HuH-7.5 (cell line): Measurements from ENCODE around the gene SPATA6L.

Experiments
- DNase-seq: peaks from one replicate; pipeline ENCODE4 v3.0.0; 2011; ENCODE audit warnings: low spot score

The SPATA6L gene

GRCh38 chr9:4584636-4585035 lies 81.6 kb downstream of the SPATA6L start:
- no peak for DNase-seq

GRCh38 chr9:4583001-4583400 lies 83.3 kb downstream of the SPATA6L start:
- DNase-seq = no peak

DNA sequence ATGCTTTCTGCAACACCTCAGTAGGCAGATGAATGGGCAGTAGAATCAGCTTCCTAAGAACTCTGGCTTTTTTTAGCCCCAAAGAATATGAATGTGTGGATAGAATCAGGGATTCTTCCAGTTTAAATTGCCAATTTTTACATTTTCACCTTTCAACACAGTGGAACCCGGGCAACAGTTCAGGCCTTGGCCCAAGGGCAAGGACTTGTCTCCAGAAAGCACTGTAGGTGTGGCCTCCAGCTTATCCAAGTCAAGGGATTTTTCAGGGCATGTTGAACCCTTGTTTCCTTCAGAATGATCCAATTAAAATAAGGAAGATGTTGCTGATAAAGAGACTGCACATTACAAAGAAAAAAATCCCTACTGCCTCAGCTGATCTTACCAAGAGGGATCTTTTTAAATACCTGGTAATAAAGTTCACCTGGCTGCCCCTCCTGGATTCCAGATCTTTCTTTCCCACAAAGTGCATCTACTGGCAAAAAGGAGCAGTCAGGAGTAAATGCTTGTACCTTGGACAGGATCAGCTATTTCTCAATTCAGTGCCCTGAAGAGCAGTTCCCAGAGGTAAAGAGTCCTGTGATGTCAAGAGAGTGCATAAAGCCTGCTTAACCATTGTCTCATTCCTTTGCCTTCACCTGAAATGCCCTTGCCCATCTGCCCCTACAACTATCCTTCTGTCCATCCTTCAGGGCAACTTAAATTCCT lies 84.3 kb downstream of the SPATA6L start:
- DNase-seq = no peak

DNA sequence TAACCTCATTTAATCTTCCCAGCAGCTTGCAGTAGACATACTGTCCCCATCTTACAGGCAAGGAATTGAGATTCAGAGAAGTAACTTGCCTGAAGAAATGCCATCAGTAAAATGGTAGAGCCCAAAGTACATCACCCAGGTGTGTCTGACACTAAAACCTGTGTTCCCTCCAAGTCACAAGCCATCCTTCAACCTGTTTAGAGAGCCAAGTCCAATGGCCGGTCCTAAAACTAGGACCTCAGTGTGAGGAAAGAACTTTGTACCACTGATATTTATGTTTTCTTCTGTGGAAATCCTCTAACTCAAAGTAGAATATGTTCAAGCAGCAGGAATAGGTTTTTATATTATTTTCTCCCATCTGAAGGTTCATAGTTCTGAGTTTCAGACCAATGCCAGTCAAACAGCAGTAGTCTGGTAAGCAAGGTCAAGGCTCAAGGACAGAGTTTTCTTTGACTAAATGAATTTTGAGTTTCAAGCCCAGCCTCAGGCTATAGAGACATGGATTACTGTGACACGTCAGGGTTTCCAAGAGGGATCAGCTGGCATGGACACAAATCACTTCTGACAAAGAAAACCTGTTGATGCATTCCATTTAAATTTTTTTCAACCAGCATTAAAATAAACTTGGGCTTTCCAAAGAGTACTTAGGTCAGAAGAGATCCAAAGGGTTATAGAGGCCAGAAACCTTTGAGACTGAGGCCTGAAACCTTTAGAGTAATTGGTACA lies 85.1 kb downstream of the SPATA6L start:
- no peak for DNase-seq

GRCh38 chr9:4579001-4579400 lies 87.3 kb downstream of the SPATA6L start:
- no peak for DNase-seq

- DNase-seq = no peak
Measured at GRCh38 chr9:4576448-4576847, 89.8 kb downstream of the SPATA6L start.

DNA sequence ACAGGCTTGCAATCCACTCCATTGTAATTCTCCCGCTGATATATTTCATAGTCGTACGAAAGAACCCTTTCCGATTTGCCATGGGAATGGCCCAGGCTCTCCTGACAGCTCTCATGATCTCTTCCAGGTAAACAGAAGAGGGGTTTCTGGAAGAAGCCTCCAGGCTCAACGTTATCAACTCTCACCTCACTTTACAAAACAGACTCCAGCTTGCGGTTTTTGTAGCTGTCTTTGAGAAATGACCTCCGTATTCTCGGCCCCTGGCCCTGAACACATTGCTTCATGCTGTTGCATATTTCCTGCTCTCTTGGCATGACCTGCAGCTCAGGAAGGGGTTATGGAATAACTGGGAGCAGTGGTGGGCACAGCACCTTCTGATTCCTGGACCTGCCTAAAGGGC lies 90.3 kb downstream of the SPATA6L start:
- no peak for DNase-seq

DNA sequence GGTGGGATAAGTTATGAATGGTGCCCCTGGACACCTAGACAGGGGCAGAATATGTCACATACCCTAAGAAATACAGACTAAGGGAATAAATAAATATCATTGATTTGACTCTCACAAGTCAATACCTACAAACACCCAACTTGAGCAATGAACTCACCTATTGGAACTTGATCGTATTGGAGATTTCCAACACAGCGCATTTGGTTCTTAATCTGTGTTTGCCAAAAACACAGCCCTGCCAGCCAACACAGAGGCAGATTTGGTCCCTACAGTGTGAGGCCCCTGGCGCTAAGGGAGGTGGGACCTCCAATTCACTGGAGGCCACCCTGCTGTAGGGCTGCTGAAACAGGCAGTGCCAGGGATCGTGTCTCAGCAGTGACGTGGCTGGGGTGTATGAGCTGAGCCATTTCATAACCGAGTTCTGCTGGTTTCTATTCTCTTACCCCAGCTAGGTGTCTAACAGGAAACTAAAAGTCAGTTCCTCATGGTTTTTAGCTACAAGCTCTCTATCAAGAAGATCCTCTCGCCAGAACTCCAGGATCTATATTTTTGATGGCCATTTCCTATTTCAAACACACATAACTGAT lies 91.5 kb downstream of the SPATA6L start:
- no peak for DNase-seq

- no peak for DNase-seq
Measured at GRCh38 chr9:4573634-4574389, 92.5 kb downstream of the SPATA6L start.

GRCh38 chr9:4573176-4573575 lies 93.1 kb downstream of the SPATA6L start:
- DNase-seq = no peak

DNA sequence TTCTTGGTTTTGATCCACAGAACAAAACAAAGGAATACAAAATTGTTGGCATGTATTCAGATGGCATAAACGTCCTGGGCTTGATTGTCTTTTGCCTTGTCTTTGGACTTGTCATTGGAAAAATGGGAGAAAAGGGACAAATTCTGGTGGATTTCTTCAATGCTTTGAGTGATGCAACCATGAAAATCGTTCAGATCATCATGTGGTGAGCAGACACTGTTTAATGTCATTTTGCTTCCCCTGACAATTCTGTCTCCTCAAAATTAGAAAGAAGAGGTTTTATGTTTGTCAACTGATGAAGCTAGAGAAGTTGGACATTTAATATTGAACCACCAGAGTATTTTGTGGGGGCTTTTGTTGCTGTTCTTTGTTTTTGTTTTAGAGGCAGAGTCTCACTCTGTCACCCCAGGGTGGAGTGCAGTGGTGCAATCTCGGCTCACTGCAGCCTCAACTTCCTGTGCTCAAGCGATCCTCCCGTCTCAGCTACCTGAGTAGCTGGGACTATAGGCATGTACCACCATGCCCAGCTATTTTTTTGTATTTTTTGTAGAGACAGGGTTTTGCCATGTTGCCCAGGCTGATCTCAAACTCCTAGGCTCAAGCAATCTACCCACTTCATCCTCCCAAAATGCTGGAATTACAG lies 94.0 kb downstream of the SPATA6L start:
- DNase-seq = no peak

DNA sequence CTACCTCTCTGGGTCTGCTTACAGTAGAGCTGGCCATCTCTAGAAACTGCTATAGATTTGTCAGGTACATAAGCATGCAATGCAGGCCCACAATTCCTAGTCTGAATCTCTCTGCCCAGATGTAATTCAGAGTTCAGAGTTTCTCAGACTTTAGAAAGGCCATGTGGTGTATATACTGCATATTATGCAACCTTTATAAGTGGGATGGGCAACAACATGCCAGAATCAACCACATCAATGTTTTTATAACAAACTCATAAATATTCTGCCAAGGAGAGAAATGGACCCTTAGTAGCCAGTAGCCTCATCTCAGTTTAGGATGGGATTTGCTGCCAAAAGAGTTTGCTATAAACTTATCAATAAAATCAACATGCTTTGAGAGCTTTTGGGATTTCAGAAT lies 97.2 kb downstream of the SPATA6L start:
- no peak for DNase-seq

GRCh38 chr9:4567601-4568000 lies 98.7 kb downstream of the SPATA6L start:
- DNase-seq = no peak

DNA sequence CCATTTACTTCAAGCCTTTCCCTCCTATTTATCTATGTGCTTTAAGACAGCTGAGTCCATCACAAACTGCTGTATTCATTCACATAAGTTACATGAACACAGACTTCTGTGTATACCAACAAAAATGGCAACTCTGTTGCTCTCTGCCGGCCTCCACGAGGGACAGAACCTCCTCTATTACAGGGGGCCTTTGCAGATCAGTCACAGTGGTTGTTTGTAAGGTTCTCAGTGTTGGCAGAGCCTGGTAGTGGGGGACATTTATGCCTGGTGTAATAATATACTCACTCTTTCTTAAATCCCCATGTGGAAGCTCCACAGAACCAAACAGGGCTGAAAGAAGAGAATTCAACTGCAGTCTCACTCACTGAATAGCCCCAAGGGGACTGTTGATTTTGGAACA lies 99.5 kb downstream of the SPATA6L start:
- DNase-seq = no peak

GRCh38 chr9:4563105-4563504 lies 103.2 kb downstream of the SPATA6L start:
- no peak for DNase-seq

DNA sequence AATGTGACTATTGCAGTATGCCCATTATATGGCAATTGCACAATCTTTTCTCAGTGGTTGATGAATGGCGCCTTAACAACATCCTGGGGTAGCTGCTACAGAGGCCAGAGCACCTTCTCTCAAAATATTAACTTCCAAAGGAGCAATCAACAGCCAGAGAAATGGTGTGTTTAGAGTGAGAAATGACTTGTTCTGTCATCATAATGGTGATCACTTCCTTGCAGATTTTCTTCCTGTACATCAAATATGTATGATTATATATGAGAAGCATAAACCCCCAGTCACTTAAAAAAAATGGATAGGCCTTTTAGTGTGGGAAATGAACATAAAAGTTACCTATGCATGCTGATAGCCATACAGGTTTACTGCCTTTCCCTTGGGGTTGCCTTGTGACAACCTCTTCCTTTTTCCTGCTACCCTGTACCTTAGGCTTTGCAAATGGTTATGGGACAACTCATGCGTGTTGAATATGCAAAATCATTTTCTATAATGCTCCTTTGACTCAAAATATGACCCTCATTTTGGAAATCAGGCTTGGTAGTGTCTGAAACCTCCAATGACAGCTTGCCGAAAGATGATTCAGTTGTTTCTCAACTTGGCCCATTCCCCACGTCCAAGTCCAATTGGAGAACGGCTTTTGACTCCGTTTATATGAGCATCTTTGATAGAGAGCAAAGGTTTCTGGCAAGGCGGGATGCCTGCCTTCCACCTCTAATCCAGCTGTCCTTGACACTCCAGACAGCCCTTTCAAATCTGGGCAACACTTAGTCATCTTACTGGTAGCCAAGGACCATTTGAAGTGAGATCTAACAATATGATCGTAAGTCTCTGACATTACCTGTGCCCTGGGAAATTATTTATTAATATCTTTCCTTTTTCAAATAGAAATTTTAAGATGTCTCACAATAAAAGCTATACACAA lies 106.8 kb downstream of the SPATA6L start:
- DNase-seq = no peak

- DNase-seq = no peak
Measured at GRCh38 chr9:4558371-4558998, 107.8 kb downstream of the SPATA6L start.

DNA sequence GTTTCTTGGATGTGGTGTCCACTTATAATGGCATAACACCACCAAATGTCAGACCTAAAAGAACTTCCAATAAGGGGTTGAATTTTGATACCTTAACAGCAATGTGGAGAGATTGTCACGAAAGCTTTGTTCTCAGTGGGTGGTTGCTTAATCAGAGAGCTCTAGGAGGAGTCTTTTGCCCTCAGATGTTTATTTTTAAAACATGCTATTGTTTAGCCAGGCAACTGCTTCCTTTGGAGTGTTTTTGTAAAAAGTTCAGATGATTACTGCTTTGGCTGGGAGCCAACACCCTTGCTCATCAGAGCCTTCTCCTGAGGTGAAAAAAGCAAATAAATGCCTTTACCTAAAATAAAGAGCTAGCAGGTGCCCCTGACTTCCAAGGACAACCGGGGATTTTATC lies 111.0 kb downstream of the SPATA6L start:
- no peak for DNase-seq

- DNase-seq = no peak
Measured at GRCh38 chr9:4553951-4554381, 112.3 kb downstream of the SPATA6L start.

GRCh38 chr9:4550777-4551484 lies 115.3 kb downstream of the SPATA6L start:
- DNase-seq = no peak
